ENCODE data around the gene R3HDM4. TPM values are rescaled to one million over a fixed set of nuclear protein-coding genes. Genes with fewer than 3 reads are reported as not detected.
"Not testable (repeated sequence)": the region's sequence is repeated elsewhere in the genome, so short reads cannot be mapped to it uniquely, and the experiment has no call there.

R3HDM4 gene
- total and polyA plus RNA-seq, 11 donors = 17.1 to 47.1 (median 24.2) TPM

GRCh38 chr19:855142-855541 lies 57.9 kb downstream of the R3HDM4 start:
- ATAC-seq (no peak), DNase-seq (no peak)
- WGBS, 4 donors = 80 to 90% (median 87%) methylated on average over 5 to 12 of the region's 12 CpGs
- H3K36me3 ChIP-seq = no peaks in the 10 kb centered on the region
- intact Hi-C loops (cut with DNase I) = loop anchor here in 9 of 10 donors (5.0 to 10.0 kb wide), 5 partner anchors 67 to 127 kb away; partner anchors contain the start of gene WDR18 (in 2 of the 9)
- no peak for TF ChIP-seq CTCF (IDR thresholded peaks at IDR 0.05)
- no peak for TF ChIP-seq POLR2A (IDR thresholded peaks at IDR 0.05)
- H3K27me3 ChIP-seq = peaks cover 9 to 63% (median 24%) of the 10 kb centered on the region in 9 donors
- H3K27ac ChIP-seq = no peak overlapping the region
- H3K4me1 ChIP-seq = peaks cover 0 to 40% (median 9%) of the 10 kb centered on the region in 12 donors
- no peak overlapping the region for H3K4me3 ChIP-seq
- no peaks in the 10 kb centered on the region for H3K9me3 ChIP-seq

DNA sequence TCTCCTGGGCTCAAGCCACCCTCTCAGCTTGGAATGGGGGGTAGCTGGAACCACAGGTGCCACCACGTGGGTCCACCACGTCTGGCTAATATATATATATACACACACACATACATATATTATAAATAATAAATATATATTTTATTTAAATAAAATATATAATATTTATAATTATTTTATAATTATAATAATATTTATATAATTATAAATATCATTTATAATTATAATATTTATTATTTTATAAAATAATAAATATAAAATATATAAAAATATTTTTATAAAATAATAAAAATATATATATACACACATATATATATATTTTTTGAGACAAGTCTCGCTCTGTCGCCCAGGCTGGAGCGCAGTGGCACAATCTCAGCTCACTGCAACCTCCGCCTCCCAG lies 58.5 kb downstream of the R3HDM4 start:
- intact Hi-C loops (cut with DNase I) = loop anchor here in 3 of 10 donors (10.0 kb wide), 1 partner anchor 80 kb away; no protein-coding TSS in a partner anchor
- Histone ChIP-seq H3K4me3 (no peak overlapping the region), H3K27ac (no peak overlapping the region), H3K36me3 (no peaks in the 10 kb centered on the region), H3K9me3 (no peaks in the 10 kb centered on the region), H3K27me3 (peaks cover 9 to 57% (median 18%) of the 10 kb centered on the region in 9 donors), H3K4me1 (peaks cover 0 to 34% (median 9%) of the 10 kb centered on the region in 12 donors)
- WGBS, 4 donors = 71 to 76% (median 74%) methylated on average over 6 of the region's 6 CpGs
- DNase-seq (no peak), ATAC-seq (no peak)
- no peak for TF ChIP-seq CTCF (IDR thresholded peaks at IDR 0.05)
- no peak for TF ChIP-seq POLR2A (IDR thresholded peaks at IDR 0.05)

GRCh38 chr19:853614-854220 lies 59.3 kb downstream of the R3HDM4 start:
- not testable (repeated sequence) for H3K36me3 ChIP-seq, ATAC-seq, H3K27ac ChIP-seq, H3K9me3 ChIP-seq, DNase-seq, H3K4me3 ChIP-seq
- 77 to 90% (median 82%) methylated on average over 7 to 13 of the region's 17 CpGs for WGBS, 4 donors
- Histone ChIP-seq H3K4me1 (peaks cover 0 to 25% (median 9%) of the 10 kb centered on the region in 12 donors), H3K27me3 (peaks cover 9 to 49% (median 12%) of the 10 kb centered on the region in 9 donors)
- intact Hi-C loops (cut with DNase I) = loop anchor here in 3 of 10 donors (10.0 kb wide), 1 partner anchor 79 kb away; no protein-coding TSS in a partner anchor

- Histone ChIP-seq H3K9me3 (no peaks in the 10 kb centered on the region), H3K27ac (no peak overlapping the region), H3K4me1 (peaks cover 0 to 27% (median 9%) of the 10 kb centered on the region in 12 donors), H3K27me3 (peaks cover 9 to 46% (median 14%) of the 10 kb centered on the region in 9 donors), H3K4me3 (peak overlapping the region in 1 of 12 donors; percentile 6), H3K36me3 (no peaks in the 10 kb centered on the region)
- 31 to 47% (median 39%) methylated on average over 25 to 67 of the region's 67 CpGs for WGBS, 4 donors
- ATAC-seq = no peak
- no peak for TF ChIP-seq POLR2A (IDR thresholded peaks at IDR 0.05)
- TF ChIP-seq CTCF (IDR thresholded peaks at IDR 0.05) = no peak
- peak in 1 of 5 donors; percentile 18 for DNase-seq
- intact Hi-C loops (cut with DNase I) = loop anchor here in 3 of 10 donors (10.0 kb wide), 1 partner anchor 78 kb away; no protein-coding TSS in a partner anchor
Observed at GRCh38 chr19:853014-853585, 59.9 kb downstream of the R3HDM4 start.

Data from heart left ventricle (tissue), 16 donors.